OCI-M2 (cell line): Measurements from ENCODE around the gene BICC1.

Experiments used
- DNase-seq: peaks from one replicate; lab custom pipeline; 2025; ENCODE audit not compliant: unreplicated experiment; lab: John Stamatoyannopoulos, UW

BICC1 gene

DNA sequence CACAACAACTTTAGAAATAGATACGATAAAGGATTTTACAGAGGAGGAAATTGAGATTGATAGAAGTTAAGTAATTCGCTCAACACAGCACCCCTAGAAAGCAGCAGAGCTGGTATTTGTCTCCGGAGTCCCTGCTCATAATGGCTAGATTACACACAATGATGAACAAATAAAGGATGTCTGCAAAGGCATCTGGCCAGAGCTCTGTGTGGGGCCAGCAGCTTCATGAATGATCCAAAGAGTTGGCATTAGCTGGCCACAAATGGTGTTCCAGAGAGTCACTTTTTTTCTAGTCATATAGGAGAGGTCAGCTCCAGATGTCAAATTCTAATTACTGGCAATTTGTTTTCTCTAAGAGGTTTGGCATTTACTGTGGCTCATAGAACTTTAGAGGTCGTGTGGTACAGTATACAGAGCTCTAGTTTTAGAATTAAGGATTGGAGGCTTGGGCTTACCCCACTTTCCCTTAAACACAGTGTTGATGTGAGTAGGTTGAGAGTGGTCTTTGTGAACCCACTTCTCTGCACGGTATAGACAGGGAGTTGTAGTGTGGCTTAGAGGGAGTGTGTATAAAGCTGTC, 186.2 kb downstream of the BICC1 start:
- DNase-seq: no peak

GRCh38 chr10:58700591-58700990, 187.9 kb downstream of the BICC1 start:
- no peak for DNase-seq

- DNase-seq: no peak
These were observed 188.9 kb downstream of the BICC1 start for GRCh38 chr10:58701405-58702135.

- DNase-seq: no peak
These were observed 191.6 kb downstream of the BICC1 start for GRCh38 chr10:58704226-58704625.

DNA sequence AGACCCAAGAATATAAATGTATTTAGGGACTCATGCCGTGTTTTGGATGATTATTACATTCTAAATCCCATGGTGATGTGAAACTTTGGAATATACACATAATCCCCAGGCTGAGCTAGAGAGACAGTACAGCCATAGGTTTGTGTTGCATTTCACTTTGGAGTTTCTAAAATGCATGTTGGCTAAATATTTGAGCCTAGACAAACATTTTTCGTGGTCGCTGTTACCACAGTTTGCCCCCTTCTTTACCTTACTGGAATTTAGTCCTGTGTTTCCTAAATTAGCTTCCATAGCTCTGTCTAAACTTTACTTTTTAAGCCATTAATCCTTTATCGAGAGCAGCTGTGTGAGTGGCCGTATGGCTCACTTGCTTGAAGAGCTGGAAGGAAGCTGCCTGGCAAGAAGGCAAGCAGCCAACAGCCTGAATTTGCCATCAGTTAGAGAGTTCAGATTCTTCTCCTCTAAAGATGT, 192.0 kb downstream of the BICC1 start:
- DNase-seq: no peak

- no peak for DNase-seq
These were observed 194.2 kb downstream of the BICC1 start for GRCh38 chr10:58706836-58707235.

- no peak for DNase-seq
These were observed 199.5 kb downstream of the BICC1 start for GRCh38 chr10:58712141-58712540.

GRCh38 chr10:58712982-58713381, 200.3 kb downstream of the BICC1 start:
- no peak for DNase-seq

GRCh38 chr10:58714409-58714808, 201.7 kb downstream of the BICC1 start:
- no peak for DNase-seq

- DNase-seq: no peak
These were observed 202.4 kb downstream of the BICC1 start for GRCh38 chr10:58715061-58715460.

- no peak for DNase-seq
These were observed 205.9 kb downstream of the BICC1 start for GRCh38 chr10:58718596-58718995.

- no peak for DNase-seq
These were observed 209.1 kb downstream of the BICC1 start for GRCh38 chr10:58721601-58722281.

DNA sequence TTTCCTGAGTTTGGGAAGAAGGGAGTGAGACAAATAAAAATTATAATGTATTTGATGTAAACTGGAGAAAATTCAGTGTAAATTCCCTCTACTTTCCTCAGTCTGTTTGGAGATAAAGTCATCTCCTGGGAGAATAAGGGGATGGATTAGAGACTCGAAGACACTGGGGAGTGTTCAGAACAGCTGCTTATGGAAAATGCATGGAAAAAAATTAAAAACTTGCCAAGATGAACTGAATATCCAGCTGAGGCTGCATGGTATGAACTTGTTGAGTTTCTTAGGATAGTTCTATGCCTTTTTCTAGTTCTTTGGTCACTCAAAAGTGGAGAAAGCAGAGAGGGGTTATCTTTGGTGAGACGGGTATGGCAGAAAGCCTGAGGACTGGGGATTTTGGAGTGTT, 210.5 kb downstream of the BICC1 start:
- DNase-seq: no peak

DNA sequence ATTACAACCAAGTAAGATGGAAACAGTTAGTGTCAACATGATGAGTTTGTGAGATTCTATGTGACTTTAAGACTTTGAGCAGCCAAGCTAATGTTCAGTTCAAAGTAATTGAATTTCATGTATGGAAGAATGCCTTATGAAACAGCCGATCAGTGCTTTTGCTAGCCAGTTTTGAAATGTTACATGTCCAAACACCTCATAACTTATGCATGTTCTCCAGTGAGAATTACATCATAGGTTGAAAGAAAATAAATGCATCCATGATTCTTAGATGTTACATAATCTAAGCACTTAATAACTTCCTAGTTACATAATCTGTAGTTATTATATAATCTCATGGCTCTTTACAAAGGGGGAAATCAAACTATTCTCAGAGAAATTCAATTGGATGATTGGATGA, 211.3 kb downstream of the BICC1 start:
- DNase-seq: no peak

GRCh38 chr10:58724781-58725180, 212.1 kb downstream of the BICC1 start:
- DNase-seq: no peak

DNA sequence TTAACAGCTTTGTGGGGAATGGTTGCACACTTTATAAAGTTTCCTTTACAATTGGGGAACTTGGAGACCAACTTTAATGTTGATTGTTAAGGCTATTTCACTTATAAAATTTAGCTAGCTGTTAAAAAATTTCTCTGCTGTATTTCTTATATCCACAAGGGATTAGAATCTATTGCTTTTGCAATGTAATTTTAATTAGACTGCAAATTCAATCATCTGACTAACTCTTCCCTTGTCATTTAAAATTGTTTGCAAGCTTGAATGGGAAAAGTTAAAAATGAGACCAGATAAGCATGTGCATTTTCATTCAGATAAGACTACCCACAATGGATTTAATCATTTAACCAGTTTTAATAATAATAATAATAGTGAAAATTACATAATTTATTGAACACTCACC, 213.2 kb downstream of the BICC1 start:
- DNase-seq: no peak

DNA sequence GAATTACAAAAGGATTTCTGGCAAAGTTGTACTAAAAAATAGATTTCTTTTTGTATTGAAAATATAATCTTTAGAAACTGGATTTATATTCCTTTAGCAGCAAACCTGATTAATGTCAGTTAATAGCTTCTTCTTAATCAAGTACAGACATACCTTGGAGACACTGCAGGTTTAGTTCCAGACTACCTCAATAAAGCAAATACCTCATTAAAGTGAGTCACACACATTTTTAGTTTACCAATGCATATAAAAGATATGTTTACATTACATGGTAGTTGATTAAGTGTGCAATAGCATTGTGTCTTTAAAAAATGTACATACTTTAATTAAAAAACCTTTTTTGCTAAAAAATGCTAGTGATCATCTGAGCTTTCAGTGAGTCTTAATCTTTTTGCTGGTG, 215.0 kb downstream of the BICC1 start:
- DNase-seq: no peak

GRCh38 chr10:58731276-58731675, 218.6 kb downstream of the BICC1 start:
- DNase-seq: no peak

- no peak for DNase-seq
These were observed 220.8 kb downstream of the BICC1 start for GRCh38 chr10:58733436-58733835.

DNA sequence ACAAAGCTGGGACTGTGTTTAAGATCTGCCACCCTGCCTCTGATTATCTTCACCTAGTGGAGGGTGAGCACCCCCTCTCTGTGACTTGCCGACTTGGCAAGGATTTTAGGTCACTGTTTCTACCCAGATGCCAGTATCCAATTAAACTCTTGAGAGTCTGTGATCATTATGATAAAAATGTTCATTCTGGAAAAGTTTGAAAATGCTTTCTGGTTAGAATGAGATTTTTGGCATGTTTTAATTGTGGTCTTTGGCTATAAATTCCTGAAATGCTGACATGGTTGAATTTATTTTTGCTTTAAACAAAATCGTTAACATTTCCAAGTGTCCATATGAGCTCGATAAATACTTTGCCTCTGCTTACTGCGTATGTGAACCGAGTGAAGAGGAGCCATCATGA, 221.4 kb downstream of the BICC1 start:
- no peak for DNase-seq

DNA sequence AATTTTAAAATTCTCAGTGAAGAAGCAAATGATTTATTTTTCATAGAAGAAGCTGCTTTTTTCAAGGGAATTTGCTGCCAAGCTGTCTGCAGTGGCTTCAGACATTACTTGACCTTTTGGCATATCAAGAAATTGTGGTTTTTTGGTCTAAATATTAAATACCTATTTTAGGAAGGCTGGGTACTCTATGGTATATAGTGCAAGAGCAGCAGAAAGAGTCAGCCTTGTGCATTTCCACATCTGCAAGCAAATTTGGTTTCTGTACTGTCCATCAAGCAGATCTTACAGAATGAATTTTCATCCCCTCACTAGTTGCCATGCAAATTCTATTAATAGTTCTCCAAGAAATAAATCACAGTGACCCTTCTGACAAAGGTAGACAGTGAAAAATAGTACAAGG, 222.0 kb downstream of the BICC1 start:
- no peak for DNase-seq

DNA sequence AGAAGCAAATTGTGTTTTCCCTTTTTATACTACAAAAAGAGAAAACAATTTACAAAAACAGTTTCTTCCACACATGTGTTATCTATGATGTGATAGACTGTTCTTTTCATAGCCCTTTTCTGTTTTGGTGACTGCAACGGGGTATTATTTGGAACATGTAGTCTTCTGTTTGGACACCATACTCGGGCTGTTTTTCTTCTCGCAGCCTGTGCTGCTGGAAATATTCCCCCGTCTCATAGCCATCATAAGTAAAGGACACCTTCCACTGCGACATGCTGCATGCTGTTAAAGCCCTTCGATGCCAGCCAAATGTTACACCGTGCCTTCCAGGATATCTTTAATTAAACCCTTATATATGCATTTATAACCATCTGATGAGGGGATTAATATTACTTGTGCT, 222.4 kb downstream of the BICC1 start:
- DNase-seq: no peak
